Keratinocyte (primary cell): ENCODE measurements around the gene CHRNA7.
A peak's percentile ranks its signal among the peaks of the same experiment; 100 is the strongest.

ENCODE experiments used
- CTCF ChIP-seq, 3 experiments: IDR thresholded peaks in 1 of 3; conservative IDR thresholded peaks in 1 of 3; optimal IDR thresholded peaks in 1 of 3; 2 replicates in 2 of 3; 3 replicates in 1 of 3; pipeline versions ENCODE3 to v1.5.1; 2011; ENCODE audit warnings: low read length in 3 of 3, mild to moderate bottlenecking in 3 of 3, moderate library complexity in 2 of 3, control low read depth in 1 of 3, inconsistent platforms in 1 of 3; ENCODE audit not compliant: insufficient read depth in 2 of 3; ENCODE audit errors: extremely low read depth in 1 of 3
- EZH2 ChIP-seq: IDR thresholded peaks from one replicate; pipeline ENCODE4 v1.6.1; 2012; ENCODE audit warnings: inconsistent platforms, mild to moderate bottlenecking, low read length, moderate library complexity

DNA sequence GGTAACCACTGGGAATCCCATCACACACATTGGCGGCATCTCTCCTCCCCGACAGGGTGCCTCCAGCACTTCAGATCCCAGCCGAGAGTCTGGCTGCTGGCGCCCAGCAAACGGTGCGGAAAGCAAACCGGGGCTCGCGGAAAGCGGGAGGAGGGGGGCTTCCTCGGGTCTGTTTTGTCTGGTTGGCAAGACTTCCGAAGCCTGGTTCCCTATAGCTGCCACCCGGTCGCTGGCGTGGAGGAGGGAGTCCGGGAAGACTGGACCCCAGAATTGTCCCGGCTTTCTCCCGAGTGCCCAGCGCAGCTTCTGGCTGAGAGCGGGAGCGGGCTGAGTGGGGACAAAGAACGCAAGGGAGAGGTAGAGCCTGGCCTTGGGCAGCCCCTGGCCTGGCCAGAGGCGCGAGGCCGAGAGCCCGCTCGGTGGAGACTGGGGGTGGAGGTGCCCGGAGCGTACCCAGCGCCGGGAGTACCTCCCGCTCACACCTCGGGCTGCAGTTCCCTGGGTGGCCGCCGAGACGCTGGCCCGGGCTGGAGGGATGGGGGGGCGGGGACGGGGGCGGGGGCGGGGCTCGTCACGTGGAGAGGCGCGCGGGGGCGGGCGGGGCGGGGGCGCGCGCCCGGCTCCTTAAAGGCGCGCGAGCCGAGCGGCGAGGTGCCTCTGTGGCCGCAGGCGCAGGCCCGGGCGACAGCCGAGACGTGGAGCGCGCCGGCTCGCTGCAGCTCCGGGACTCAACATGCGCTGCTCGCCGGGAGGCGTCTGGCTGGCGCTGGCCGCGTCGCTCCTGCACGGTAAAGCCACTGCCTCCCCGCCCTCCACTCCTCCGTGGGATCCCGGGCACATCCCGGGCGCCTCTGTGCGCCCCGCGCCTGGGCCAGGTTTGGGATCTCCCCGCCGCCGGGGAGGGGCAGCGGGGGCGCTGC lies at the start of gene CHRNA7:
- peak in 2 of 3 experiments; percentile 19 to 35 for TF ChIP-seq CTCF (optimal IDR thresholded peaks at IDR 0.05 in 1 of 3, IDR thresholded peaks at IDR 0.05 in 1 of 3, conservative IDR thresholded peaks at IDR 0.05 in 1 of 3; ENCODE audit: extremely low read depth in 1 of 3, insufficient read depth in 2 of 3, low read length in 3 of 3)
- TF ChIP-seq EZH2: peak; percentile 17
